ENCODE results near the gene ABCA3. TPM values are rescaled to one million over a fixed set of nuclear protein-coding genes. Genes with fewer than 3 reads are reported as not detected.

Gene ABCA3
- total RNA-seq, 2 donors from 2014 or later, result 3.3 to 3.5 TPM

DNA sequence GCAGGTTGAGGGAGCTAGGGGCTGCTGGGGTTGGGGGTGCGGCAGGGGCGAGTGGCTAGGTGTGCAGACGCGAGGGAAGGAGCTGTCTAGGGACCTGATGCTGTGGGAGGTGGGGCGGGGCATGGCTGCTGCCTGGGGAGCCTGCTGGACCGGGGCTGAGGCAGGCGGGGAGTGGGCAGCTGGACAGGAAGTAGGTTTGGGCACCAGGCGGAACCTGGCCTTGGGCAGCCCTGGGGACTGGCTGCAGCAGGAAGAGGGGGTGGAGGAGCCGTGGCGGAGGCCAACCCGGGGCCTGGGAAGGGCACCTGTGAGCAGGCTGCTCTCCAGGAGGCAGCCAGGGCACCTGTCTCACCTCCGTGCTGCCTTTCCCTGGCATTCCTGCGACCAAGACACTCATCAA is 110.2 kb downstream of the ABCA3 start:
- Mint-ChIP-seq H3K27me3 (ENCODE audit: insufficient read depth) (peaks cover under 1% of the 10 kb centered on the region), H3K4me3 (no peak overlapping the region), H3K4me1 (no peaks in the 10 kb centered on the region), H3K36me3 (ENCODE audit: low read depth) (peaks cover 22% of the 10 kb centered on the region), H3K27ac (no peak overlapping the region), H3K9me3 (no peaks in the 10 kb centered on the region)
- Histone ChIP-seq H3K27ac (ENCODE audit: low read depth, low read length) (no peak overlapping the region), H3K27me3 (ENCODE audit: control insufficient read depth, insufficient read depth, low read length, poor library complexity, severe bottlenecking) (no peaks in the 10 kb centered on the region), H3K4me1 (ENCODE audit: control insufficient read depth, insufficient read depth, low read length) (no peaks in the 10 kb centered on the region), H3K36me3 (ENCODE audit: control insufficient read depth, insufficient read depth, low read length) (peaks cover 34% of the 10 kb centered on the region), H3K4me3 (ENCODE audit: low read length) (no peak overlapping the region), H3K9ac (ENCODE audit: extremely low read depth, low read length, poor library complexity, severe bottlenecking) (no peak overlapping the region), H3K9me3 (ENCODE audit: control insufficient read depth, low read length) (no peaks in the 10 kb centered on the region)
- WGBS, 2 experiments (ENCODE audit: insufficient coverage in 1 of 2, insufficient read length in 1 of 2), result 95 to 100% methylated on average over 4 to 13 of the region's 13 CpGs
- DNase-seq, result no peak
- no peak for TF ChIP-seq CTCF (conservative IDR thresholded peaks at IDR 0.05)

DNA sequence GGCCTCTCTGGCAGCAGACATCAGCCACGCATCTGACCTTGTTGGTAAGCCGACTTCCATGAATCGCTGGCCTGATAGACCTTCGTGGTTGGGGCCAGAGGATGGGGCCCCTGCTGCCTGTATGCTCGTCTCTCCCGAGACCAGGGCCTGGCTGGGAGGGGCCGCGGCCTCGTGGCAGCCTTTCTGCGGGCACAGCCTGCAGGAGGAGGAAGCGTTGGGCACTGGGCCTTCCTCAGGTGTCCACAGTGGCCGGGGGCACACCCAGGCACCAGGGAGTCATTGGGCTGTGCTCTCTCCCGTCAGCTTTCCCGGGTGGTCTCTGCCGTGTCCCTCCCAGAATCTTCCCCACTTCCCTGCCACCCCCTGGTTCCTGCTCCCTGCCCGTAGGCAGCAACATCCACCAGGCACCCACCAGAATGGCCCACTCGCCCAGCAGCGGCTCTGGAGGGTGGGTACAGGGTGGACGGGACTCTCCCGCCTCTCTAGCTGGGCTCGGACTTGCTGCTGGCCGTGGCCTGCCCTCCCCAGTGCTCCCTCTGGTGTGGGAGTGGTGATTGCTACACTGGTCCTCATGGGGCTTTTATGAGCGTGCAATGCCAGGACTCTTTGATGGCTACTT is 110.8 kb downstream of the ABCA3 start:
- 95 to 96% methylated on average over 18 to 23 of the region's 23 CpGs for WGBS, 2 experiments (ENCODE audit: insufficient coverage in 1 of 2, insufficient read length in 1 of 2)
- Histone ChIP-seq H3K9me3 (ENCODE audit: control insufficient read depth, low read length) (no peaks in the 10 kb centered on the region), H3K36me3 (ENCODE audit: control insufficient read depth, insufficient read depth, low read length) (peaks cover 34% of the 10 kb centered on the region), H3K4me3 (ENCODE audit: low read length) (no peak overlapping the region), H3K27me3 (ENCODE audit: control insufficient read depth, insufficient read depth, low read length, poor library complexity, severe bottlenecking) (no peaks in the 10 kb centered on the region), H3K27ac (ENCODE audit: low read depth, low read length) (no peak overlapping the region), H3K9ac (ENCODE audit: extremely low read depth, low read length, poor library complexity, severe bottlenecking) (no peak overlapping the region), H3K4me1 (ENCODE audit: control insufficient read depth, insufficient read depth, low read length) (no peaks in the 10 kb centered on the region)
- Mint-ChIP-seq H3K4me3 (no peak overlapping the region), H3K9me3 (no peaks in the 10 kb centered on the region), H3K36me3 (ENCODE audit: low read depth) (peaks cover 21% of the 10 kb centered on the region), H3K27me3 (ENCODE audit: insufficient read depth) (no peaks in the 10 kb centered on the region), H3K4me1 (no peaks in the 10 kb centered on the region), H3K27ac (no peak overlapping the region)
- DNase-seq, result no peak
- TF ChIP-seq CTCF (conservative IDR thresholded peaks at IDR 0.05), result no peak

DNA sequence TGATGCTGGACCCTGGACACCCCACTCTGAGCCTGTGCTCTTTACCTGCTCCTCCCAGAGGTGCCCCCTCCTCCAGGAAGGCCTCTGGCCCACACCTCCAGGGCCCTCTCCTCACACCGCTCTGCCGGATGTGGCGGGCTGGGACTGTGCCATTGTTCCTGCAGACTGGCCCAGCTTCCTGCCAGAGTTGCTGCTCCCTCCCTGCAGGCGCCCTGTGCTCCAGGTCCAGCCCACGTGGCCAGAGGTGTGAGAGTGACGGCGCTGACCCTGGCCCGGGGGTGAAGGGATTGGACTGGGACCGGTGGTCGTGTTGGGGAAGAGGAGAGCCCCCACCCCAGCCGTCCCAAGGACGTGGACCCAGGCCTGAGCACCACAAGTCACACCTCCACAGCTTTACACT is 111.4 kb downstream of the ABCA3 start:
- Histone ChIP-seq H3K27me3 (ENCODE audit: control insufficient read depth, insufficient read depth, low read length, poor library complexity, severe bottlenecking) (no peaks in the 10 kb centered on the region), H3K4me1 (ENCODE audit: control insufficient read depth, insufficient read depth, low read length) (no peaks in the 10 kb centered on the region), H3K4me3 (ENCODE audit: low read length) (no peak overlapping the region), H3K27ac (ENCODE audit: low read depth, low read length) (no peak overlapping the region), H3K36me3 (ENCODE audit: control insufficient read depth, insufficient read depth, low read length) (peaks cover 33% of the 10 kb centered on the region), H3K9ac (ENCODE audit: extremely low read depth, low read length, poor library complexity, severe bottlenecking) (no peak overlapping the region), H3K9me3 (ENCODE audit: control insufficient read depth, low read length) (no peaks in the 10 kb centered on the region)
- DNase-seq, result no peak
- no peaks in the 10 kb centered on the region for H3K9me3 Mint-ChIP-seq
- H3K36me3 Mint-ChIP-seq (ENCODE audit: low read depth), result peaks cover 21% of the 10 kb centered on the region
- WGBS, 2 experiments (ENCODE audit: insufficient coverage in 1 of 2, insufficient read length in 1 of 2), result 94 to 95% methylated on average over 4 to 12 of the region's 12 CpGs
- no peak overlapping the region for H3K27ac Mint-ChIP-seq
- no peak for TF ChIP-seq CTCF (conservative IDR thresholded peaks at IDR 0.05)
- no peaks in the 10 kb centered on the region for H3K27me3 Mint-ChIP-seq (ENCODE audit: insufficient read depth)
- H3K4me3 Mint-ChIP-seq, result no peak overlapping the region
- H3K4me1 Mint-ChIP-seq, result peaks cover 4% of the 10 kb centered on the region
